ENCODE measurements around the gene CARD11.

DNA sequence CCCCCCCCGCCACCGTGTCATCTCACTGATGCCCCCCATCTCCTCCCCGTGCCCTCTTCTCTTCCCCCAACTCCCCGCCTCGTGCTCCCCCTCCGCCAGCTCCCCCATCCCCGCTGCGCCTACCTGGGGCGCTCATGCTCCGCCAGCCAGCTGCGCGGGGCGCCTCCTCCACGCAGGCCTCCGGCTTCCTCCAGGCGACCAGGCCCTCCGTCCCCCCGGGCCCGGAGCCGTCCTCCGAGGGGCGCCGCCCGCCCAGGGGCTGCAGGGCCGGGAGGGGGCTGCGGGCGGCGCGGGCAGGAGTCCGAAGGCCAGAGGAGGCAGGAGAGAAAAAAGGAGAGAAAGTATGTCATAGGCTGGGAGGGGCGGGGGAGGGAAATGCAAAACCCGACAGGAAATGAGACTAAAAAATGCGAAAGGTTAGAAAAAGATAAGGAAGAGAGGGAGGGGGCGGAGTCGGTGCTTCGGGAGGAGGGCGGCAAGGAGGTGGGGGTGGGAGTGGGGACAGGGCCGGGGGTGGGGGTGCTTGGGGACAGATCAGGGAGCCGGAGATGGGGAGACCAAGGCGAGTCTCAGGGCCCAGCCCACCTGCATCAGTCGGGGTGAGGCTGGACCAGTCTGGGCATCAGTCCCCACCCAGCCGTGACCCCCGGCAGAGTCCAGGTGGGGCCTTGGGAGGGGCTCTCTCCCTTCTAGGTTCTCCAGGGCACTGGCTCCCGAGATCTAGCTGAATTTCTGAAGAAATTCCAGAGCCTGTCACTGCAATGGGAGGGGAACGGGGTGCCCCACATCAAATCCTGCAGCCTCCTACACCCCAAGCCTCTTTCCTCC is at the start of gene CARD11:
- TF ChIP-seq CTCF (conservative IDR thresholded peaks at IDR 0.05; ENCODE audit: low read length) = no peak
- no peak for TF ChIP-seq EZH2phosphoT487 (IDR thresholded peaks at IDR 0.05; ENCODE audit: borderline replicate concordance)
